GM21515 (cell line): ENCODE results near the gene MRPS35.

Experiments used
- ATAC-seq: cut with Tn5 transposase; IDR thresholded peaks from one replicate; pipeline ENCODE4 v1.9.1; 2021; ENCODE audit not compliant: unreplicated experiment

MRPS35 gene

DNA sequence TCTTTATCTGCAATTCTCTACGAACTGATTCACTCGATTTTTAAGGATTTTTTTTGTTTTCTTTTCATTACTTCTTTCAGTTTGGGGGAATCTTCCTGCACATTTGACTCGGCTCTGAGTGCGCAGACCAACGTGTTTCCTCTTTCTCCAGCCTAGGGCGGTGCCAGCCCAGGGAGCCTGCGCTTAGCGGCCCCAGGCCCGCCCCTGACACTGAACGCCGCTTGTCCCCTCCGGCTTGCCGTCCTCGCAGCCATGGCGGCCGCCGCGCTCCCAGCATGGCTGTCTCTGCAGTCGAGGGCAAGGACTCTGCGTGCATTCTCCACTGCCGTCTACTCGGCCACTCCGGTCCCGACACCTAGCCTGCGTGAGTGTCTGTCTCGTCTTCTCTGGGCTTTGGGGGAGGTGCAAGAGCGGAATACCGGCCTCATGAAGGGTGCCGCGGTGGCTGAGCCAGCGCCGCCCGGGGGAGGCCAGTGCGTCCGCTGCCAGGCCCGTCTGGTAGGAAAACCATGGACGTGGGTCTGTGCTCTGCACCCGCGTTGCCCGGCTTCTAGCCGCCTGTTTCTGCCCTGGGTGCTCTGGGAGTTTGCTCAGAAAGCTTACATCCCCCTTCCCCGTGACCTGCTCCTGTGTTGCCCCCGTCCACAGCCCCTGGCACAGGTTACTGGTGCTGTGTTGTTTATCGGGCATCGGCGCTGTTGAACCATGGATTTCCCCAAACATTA lies at the start of gene MRPS35:
MRPS35 (plus strand) TSS at position 241 of the 725 bp plus-strand sequence; CDS start at position 253, 12 bp downstream.
- peak; percentile 96 for ATAC-seq

DNA sequence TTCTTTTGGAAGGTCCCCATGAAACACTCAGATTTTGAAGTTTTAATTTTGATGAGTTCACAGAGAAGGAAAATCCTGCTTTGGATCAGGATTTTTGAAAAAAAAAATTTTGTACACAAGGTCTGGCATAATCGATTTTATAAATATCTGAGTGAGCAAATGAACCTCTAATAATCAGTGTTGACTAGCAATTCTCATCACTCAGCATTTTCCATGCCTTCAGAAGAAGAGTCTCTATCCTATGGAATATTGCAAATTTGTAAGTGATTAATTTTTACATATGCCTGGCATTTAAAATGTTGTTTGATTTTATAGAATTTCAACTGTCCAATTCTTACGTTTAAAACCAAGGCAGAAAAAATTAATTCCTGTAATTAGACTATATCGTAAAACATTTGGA lies 44.9 kb upstream of the MRPS35 start:
- ATAC-seq, result no peak

DNA sequence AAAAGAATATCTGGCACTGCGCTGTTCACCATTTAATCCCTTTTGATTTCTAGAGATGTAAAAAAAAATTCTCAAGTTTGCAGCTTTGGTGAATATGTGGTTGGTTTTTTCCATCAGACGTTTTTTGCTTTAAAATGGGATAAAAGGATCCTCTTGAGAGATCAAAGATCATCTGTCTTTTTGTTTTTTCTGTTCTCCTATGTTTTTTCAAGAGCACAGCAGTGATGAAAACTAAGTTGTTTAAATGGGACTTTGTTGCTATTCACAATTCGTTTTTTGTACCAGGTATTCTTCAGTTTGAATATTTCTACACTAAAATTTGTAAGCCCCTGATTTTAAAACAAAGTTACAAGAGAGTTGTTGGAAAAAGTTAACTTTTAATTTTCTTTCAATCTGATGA lies 44.1 kb upstream of the MRPS35 start:
- ATAC-seq, result no peak

DNA sequence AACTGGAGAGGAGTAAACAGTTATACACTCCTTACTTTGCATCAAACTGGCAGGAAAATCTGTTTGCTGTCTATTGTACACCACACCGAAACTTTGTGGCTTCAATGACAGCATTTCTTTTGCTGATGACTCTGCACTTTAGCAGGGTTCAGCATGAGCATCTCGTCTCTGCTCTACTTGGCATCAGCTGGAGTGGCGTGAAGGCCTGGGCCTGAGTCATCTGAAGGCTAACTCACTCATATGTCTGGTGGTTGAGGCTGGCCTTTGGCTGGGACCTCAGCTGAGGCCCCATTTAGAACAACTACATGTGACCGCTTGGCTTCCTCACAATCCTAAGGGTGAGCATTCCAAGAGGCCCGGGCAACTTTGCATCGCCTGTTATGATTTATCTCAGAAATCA lies 43.1 kb upstream of the MRPS35 start:
- ATAC-seq, result no peak

DNA sequence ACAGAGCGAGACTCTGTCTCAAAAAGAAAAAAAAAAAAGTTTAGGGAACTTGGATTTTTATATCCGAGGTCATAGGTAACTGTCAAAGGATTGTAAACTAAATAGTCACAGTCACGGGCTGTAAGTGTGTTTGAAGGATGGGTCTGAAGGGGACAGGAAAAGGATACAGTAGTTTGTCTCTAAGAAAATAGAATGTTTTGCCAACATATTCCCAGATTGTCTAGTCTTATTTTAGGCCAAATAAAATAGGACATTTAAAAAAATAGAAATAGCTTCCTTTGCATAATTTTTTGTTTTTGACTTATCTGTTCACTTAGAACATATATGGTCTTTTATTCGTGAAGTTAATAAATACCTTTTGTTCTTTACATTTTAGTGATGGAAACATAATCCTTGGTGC lies 38.6 kb upstream of the MRPS35 start:
- no peak for ATAC-seq

DNA sequence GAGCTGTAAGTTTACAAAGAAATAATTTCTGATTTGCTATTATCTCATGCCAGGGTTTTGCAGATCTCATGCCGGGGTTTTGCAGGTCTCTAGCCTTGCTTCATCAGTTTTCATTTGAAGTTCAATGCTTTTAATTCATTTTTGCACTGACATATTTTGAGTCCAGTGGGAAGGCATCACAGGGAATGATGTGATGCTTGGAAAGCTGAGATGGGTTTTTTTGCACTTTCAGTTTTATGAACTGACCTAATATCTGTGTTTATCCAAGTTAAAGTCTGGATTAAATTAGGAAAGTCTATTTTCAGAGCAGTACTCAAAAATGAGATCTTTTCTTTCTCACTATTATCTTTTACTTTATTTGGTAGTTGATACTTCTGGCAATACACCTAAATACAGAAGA lies 38.0 kb upstream of the MRPS35 start:
- ATAC-seq, result no peak

DNA sequence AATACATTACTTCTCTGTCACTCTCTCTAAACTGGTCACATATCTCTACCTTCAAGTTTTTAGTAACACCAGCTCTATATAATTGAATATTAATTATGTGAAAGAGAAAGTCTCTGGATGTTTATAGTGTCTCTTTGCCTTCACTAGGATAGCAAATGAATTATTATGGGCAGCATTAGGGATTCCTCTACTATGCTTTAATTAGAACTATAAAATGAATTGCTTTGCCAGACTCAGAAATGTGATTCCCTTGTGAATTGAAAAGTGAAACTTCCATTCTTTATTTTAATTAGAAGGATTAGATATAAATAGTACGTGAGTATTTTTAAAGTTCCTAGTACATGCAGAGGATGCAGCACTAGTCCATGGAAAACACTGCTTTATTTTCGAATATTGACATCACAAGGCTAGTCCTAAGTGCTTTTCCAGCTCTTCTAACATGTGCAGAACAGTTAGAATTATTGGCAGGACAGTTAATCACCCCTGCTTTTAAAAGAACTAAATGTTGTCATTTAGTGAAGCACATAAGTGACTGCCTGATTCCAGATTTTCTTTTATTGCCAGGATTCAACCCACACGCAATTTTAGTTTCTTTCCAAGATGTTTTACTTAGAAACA lies 37.4 kb upstream of the MRPS35 start:
- ATAC-seq, result no peak

DNA sequence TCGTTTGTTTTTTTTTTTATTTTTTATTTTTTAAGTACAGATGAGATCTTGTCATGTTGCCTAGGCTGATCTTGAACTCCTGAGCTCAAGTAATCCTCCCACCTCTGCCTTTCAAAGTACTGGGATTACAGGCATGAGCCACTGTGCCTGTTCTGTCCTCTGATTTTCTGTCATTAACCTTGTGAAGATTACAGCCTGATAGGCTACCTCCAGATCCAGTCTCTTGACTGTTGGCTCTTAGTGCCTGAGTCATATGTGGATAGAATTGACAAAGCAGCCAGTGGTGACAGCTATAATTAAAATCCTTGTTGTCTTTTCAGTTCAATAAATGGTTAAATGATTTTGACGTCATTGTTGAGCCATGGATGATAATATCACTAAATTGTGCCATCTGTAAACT lies 35.6 kb upstream of the MRPS35 start:
- ATAC-seq, result no peak

- ATAC-seq, result no peak
These were observed 30.0 kb upstream of the MRPS35 start for GRCh38 chr12:27680619-27681018.

DNA sequence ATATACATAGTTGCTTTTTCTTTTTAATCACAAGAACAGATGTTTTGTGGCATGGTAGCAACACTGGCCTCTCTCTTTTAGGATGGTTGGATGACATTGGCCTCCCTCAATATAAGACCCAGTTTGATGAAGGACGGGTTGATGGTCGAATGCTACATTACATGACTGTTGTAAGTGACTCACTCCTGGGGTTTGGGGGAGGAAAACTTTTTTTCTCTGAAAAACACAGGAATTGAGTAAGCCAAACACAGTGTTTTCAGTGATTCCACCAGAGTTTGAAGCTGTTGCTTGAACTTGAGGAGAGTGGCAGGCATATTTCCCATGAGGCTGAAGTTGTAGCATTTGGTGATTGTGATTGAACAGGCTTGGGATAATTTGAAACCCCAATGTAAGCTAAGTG lies 28.1 kb upstream of the MRPS35 start:
- no peak for ATAC-seq

DNA sequence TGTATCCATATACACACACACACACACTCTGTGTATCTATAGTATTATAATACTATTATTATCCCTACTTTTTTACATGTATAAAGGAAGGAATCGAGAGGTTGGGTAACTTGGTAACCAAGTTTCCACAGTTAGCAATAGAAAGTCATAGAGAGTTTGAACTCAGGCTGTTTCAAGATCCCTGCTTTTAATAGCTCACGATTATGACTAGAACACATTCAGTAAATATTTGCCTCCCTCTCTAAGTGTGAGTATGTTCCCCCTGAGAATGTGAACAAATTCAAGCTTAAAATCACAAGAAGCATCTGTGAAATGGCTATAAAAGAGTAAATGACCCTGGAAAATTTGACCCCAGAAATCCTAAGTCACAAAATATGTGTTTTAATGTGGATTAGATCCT lies 25.4 kb upstream of the MRPS35 start:
- ATAC-seq, result no peak

- no peak for ATAC-seq
These were observed 24.5 kb upstream of the MRPS35 start for GRCh38 chr12:27686147-27686546.

DNA sequence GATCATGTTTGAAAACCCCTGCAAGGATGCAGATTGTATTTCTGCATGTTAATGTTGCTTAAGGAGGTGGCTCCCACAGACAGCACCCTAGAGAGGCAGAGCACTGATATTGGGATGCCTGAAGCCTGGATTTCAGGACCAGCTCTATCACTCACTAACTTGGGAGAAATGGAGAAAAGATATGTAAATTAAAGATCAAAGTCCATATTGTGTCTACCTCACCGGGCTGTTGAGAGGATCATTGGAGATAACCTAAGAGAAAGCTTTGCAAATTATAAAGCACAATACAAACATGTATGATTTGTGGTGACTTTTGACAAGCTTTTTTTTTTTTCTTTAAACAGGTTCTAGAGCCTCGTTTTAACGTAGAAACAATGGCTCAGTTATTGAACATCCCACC lies 22.0 kb upstream of the MRPS35 start:
- no peak for ATAC-seq

- no peak for ATAC-seq
These were observed 21.0 kb upstream of the MRPS35 start for GRCh38 chr12:27689558-27690180.

GRCh38 chr12:27693403-27693802 lies 17.2 kb upstream of the MRPS35 start:
- ATAC-seq, result no peak

GRCh38 chr12:27695556-27696292 lies 14.9 kb upstream of the MRPS35 start:
- no peak for ATAC-seq

DNA sequence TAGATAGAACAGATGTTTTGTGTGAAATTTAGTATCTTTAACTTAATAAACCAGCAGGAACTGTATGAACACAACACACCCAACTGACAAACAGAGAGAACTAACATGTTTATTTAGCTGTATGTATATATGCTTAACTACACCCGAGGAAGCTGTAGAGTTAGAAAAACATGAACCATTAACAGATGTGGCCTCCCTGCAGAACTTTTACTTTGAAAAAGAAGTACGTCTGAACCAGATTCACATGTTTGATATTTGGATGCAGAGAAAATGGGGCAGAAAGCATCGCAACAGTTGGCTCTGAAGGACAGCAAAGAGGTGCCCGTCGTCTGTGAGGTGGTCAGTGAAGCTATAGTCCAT lies 14.4 kb upstream of the MRPS35 start, which contains the start of gene REP15:
REP15 (plus strand) TSS at position 155 of the 360 bp plus-strand sequence; CDS start at position 271, 116 bp downstream.
- ATAC-seq, result no peak

GRCh38 chr12:27696864-27697564 lies 13.6 kb upstream of the MRPS35 start:
- no peak for ATAC-seq

GRCh38 chr12:27703720-27704452 lies 6.7 kb upstream of the MRPS35 start:
- peak; percentile 71 for ATAC-seq

DNA sequence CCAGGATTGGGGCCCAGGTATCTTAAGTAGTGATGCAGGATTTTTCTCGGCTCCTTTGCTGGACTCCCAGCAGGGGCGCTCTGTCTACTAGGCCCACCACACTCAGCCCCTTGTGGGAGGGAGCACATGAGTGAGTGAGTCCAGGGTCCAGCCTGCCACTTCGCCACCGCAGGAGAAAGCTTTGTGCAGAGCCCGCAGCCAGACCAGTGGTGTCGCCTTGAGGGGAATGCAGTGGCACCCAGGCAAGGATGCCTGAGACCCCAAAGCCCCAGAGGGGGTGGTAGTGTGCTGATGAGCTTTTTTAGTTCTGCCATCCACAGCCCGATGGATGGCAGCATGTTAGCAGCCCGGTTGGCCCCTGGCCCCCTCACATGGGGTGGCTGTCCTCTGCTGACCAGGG lies 5.4 kb upstream of the MRPS35 start:
- ATAC-seq, result no peak
